Erythroblast (primary cell): Measurements from ENCODE around the gene ADPRHL1.

Experiments
- GATA1 ChIP-seq: IDR thresholded peaks from 2 replicates; pipeline ENCODE4 v1.6.1; 2011; ENCODE audit warnings: low read depth, mild to moderate bottlenecking, control low read depth, low read length, moderate library complexity
- POLR2A ChIP-seq: IDR thresholded peaks from 2 replicates; pipeline ENCODE4 v1.6.1; 2011; ENCODE audit warnings: mild to moderate bottlenecking, low read length

GRCh38 chr13:113427562-113428468 lies 25.5 kb downstream of the ADPRHL1 start:
- TF ChIP-seq POLR2A (no peak), GATA1 (no peak)
